HG03460 (cell line): ENCODE measurements around the gene FAM120B.
"Not testable (repeated sequence)": the region's sequence is repeated elsewhere in the genome, so short reads cannot be mapped to it uniquely, and the experiment has no call there.

ENCODE experiments used
- ATAC-seq: cut with Tn5 transposase; IDR thresholded peaks from one replicate; pipeline ENCODE4 v1.9.1; 2021; ENCODE audit not compliant: unreplicated experiment

Gene FAM120B, protein sequence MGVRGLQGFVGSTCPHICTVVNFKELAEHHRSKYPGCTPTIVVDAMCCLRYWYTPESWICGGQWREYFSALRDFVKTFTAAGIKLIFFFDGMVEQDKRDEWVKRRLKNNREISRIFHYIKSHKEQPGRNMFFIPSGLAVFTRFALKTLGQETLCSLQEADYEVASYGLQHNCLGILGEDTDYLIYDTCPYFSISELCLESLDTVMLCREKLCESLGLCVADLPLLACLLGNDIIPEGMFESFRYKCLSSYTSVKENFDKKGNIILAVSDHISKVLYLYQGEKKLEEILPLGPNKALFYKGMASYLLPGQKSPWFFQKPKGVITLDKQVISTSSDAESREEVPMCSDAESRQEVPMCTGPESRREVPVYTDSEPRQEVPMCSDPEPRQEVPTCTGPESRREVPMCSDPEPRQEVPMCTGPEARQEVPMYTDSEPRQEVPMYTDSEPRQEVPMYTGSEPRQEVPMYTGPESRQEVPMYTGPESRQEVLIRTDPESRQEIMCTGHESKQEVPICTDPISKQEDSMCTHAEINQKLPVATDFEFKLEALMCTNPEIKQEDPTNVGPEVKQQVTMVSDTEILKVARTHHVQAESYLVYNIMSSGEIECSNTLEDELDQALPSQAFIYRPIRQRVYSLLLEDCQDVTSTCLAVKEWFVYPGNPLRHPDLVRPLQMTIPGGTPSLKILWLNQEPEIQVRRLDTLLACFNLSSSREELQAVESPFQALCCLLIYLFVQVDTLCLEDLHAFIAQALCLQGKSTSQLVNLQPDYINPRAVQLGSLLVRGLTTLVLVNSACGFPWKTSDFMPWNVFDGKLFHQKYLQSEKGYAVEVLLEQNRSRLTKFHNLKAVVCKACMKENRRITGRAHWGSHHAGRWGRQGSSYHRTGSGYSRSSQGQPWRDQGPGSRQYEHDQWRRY

DNA sequence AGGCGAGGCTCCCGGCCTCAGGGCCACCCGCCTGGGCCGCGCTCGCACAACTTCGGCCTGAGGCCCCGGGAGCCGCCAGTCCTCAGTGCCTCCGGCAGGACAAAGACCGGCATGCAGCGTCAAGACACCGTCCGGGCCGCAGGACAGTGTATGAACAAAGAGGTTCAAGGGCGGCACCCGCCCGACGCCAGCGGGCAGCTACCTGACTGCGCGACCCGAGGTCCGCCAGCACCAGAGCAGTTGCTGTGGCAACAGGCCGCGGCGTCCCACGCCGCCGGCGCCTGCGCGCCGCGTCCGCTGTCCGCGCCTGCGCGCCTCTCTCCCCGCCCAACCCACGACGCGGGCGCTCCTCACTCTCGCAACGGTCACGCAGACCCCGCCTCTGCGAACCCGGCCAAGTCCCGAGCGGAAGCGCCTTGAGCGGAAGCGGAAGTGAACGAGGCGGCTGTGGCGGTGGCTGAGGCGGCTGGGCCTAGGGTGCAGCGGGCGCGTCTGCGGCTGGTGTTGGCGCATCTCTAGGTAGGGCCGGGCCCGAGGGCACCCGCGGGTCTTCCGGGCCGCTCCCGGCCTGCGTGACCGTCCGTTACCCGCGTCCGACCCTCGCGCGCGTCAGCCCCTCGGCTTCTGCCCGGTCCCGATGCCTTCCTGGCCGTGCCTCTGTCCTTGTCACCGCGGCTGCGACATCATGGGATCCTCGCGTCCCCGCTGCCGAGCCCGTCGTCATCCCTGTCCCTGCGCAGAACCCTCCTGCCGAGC lies at the start of gene FAM120B:
TSS of gene FAM120B (plus strand) at position 435 of the 756 bp plus-strand sequence. CDS start 10,633 bp downstream, outside the sequence.
- ATAC-seq, result peak; percentile 98

DNA sequence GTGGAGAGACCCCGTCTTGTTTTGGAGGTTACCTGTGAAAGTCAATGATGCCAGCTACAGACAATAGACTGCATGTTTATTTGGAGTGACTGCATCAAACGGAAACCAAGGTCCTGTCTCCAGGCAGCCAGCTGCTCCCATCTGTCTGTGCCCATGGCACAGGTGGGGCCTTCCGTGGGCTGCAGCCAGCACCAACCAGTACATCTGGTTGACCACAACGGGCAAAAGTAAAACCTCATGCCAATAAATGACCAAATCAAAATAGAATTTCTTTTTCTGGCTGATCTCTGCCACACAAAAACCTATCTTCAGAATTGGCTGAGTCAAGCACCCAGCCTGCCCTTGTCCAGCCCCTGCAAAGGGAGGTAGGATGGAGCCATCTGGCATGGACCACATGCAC lies 49.2 kb upstream of the FAM120B start:
- ATAC-seq, result no peak

DNA sequence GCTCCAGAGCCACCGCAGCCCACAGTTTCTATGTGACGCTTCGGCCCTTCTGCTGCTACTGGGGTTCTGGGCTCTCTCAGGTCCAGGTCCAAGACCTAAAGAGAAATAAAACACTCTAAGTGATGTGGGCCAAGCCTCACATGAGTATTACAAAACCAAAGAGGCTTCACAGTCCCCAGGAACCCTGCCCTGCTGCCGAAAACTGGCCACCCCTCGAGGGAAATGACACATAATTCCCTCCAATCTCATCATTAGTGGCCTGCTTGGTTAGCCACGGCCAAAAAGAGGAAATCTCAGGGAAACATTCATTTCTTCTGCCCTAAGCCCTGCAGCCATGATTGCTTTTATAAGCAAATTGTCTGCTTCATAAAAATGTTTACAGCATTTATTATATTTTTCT lies 48.2 kb upstream of the FAM120B start:
- no peak for ATAC-seq

DNA sequence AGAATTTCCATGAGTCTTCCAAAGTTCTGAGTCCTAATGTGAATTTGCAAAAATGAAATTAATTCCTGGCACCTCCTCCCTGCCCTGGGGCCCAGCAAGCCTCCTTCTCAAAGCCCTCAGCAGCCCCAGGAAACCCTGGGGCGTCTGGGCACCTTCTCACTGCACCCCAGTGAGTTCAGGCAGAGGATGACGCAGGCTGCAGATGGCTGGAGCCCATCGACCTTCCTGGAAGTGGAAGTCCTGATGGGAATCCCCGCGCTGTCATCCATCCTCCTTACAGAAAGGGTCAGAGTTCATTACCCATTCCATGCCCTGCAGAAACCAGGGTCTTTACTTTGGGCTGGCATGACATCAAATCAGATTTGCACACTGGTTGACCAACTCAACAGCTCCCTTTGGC lies 47.3 kb upstream of the FAM120B start:
- no peak for ATAC-seq

DNA sequence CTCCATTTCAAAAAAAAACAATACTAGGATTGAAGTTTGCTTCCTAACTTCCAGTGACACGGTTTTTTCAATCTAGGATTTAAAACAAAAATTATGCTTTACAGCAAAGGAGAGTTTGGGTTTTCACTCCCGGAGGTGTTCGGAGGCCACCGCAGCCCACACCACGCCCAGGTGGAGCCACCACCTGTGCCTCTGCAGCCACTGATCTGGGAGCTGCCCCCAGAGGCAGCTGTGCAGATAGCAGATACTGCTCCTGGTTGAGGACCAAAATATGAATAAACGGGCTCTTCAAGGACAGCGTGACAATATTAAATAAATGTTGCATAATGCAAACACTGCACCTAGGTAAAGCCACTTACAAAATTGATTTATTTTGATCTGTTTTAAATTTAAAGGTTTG lies 45.9 kb upstream of the FAM120B start:
- ATAC-seq, result no peak

DNA sequence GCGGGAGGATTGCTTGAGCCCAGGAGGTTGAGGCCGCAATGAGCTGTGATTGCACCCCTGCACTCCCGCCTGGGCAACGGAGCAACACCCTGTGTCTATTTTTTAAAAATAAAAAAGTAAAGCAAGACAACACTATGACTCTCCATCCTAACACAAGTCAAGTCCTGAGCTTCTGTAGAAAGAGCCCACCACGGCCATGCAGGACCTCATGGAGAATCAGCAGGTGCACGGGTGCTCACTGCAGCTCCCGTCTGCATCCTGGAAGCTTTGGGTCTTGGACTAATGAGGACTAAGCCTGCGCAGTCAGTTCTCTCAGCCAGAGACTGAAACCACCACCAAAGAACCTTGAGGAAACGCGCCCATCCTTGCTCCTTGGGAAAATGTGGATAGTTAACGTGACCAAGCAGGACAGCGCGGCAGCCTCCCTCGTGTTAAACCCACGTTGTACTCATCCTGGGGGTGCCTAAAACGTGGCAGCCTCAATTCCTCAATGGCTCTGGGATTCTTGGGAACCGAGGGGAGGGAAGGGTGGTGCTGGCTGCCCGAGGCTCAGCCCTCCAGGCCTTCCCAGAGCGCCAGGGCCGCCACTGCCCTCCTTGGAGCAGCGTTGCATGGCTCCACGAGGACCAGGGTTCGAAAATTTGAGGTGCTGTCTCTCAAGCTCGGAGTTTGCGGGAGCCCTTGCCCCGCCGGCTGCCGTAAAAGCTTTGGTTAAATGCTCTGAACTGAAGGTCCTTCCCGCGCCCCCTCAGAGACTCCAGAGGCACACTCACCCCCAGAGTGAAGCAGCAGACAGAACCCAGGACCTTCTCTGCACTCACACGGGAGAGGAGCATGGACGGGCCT lies 44.7 kb upstream of the FAM120B start:
- no peak for ATAC-seq

DNA sequence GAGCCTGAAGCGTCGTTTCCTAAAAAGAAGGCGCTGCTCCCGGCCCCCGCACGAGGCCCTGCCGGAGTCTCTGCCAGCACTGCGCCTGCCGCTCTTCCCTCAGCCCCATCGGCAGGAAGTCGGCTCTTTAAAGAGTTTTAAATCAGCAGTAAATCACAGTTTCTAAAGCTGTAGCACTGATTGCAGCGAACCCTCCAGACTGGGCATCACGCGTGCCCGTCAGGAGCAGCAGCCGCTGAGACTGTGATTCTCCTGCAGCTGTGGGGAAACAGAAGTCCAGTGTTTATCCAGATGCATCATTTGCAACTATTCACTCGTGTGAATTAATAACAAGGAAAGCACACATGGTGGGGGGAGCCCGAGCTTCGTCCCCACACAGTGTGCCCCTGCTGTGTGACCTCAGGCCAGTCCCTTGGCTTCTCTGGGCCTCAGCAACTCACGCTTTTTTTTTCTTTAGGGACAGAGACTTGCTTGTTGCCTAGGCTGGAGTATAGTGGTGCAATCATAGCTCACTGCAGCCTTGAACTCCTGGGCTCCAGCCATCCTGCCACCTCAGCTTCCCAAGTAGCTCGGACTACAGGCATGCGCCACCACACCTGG lies 44.0 kb upstream of the FAM120B start:
- ATAC-seq, result no peak

DNA sequence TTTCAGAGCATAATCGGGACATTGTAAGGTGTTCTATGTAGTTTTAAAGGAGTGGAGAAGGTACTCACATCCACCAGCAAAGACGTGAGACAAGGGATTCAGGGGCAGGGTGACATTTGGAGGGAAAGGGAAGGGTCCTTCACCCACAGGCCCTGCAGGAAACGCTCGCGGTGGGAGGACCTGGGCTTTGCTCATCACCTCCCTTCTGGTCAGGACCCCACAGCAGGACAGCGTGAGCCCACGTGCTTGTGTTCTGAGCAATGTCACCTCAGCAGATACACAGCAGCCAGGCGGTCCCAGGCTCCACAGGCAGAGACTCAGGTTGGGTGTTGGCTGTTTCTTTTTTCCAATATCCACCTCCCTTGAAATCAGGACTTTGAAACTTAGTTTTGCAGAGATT lies 43.1 kb upstream of the FAM120B start:
- no peak for ATAC-seq

DNA sequence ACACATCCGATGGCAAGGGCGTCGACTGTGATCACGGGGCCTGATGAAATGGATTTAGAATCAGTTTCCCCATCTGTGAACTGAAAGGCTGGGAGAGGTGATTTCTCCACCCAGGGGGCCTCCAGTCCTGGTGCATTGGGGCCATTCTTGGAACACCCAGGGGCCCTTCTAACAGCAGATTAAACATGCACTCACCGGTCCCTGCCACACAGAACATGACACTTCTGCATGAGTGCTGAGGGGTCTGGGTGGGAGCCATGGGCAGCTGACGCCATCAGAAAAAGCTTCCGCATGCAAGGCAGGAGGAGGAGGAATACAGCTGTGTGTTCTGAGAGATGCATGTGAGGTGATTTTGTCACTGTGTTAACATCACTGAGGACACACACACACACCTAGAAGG lies 42.5 kb upstream of the FAM120B start:
- no peak for ATAC-seq

DNA sequence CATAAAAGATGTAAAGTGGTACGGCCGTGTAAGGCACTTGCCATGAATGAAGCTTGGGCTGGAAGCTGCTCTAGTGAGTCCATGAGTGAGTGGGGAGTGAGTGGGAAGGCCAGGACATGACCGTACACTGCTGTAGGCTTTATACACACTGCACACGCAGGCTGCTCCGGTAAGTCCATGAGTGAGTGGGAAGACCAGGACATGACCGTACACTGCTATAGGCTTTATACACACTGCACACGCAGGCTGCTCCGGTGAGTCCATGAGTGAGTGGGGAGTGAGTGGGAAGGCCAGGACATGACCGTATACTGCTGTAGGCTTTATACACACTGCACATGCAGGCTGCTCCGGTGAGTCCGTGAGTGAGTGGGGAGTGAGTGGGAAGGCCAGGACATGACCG lies 41.9 kb upstream of the FAM120B start:
- not testable (repeated sequence) for ATAC-seq

DNA sequence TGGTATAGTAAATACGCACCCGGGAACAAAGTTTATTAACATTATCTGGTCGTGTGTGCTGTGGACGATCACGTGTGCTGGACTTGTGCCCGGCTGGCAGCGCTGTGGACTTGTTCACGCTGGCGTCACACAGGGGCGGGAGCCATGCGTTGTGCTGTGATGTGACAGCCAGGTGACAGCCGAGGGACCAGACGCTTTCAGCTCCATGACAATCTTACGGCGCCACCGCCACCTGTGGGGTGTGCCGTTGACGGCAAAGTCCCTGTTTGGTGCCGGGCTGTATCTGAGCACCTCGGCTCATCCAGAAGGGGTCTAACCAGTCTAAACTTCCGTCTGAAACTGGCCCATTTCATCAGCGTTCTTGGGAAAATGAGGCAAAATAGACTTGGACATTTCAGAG lies 40.9 kb upstream of the FAM120B start:
- ATAC-seq, result no peak

DNA sequence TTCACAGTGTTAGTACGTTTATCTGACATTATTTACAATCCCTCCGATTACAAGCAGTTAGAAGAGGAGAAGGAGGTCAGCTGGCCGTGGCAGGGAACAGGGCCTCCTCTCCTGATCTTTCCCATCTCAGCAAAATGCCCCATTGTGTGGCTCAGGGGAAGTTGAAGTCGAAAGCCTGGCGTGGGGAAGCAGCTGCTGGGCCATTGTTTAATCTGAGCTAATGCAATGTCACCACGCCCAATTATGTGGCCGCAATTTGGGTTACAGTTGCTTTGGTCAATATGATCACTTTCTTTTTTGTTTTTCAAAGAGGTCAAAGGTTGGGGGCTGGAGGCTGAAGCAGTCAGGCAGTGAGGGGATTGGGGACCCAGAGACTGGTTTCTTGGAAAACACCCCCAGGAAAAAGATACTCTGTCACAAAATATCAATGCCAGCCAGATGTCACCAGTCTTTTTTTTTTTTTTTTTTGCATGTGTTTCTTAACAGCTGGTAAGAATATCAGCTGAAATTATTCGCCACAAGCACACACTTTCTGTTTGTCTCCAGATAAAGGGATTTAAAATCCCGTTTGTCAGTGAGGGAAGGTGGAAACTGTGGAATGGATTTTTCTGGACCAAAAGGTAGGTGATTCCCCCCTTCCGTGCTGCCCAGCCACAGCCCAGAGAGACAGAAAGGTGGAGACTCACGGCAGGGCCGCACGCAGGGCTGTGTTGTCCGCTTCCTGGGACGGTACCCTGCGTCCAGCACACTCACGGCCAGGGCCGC lies 40.3 kb upstream of the FAM120B start:
- ATAC-seq, result no peak

DNA sequence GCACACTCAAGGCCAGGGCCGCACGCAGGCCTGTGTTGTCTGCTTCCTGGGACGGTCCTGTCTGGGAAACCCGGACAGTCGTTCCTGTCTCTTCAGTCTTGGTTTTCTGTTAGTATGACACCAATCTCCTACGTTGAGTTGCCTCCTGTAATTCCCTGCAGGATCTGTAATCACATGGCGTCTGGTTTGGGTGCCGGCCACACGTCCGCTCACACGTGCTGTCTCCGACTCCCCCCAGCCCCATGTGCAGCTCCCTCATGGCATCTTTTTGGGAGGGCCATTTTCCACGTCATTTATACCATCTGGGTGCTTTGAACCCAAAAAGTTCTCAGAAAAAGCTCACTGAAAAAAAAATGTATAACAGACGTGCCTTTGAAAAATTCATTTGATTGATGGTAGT lies 38.9 kb upstream of the FAM120B start:
- ATAC-seq, result no peak

DNA sequence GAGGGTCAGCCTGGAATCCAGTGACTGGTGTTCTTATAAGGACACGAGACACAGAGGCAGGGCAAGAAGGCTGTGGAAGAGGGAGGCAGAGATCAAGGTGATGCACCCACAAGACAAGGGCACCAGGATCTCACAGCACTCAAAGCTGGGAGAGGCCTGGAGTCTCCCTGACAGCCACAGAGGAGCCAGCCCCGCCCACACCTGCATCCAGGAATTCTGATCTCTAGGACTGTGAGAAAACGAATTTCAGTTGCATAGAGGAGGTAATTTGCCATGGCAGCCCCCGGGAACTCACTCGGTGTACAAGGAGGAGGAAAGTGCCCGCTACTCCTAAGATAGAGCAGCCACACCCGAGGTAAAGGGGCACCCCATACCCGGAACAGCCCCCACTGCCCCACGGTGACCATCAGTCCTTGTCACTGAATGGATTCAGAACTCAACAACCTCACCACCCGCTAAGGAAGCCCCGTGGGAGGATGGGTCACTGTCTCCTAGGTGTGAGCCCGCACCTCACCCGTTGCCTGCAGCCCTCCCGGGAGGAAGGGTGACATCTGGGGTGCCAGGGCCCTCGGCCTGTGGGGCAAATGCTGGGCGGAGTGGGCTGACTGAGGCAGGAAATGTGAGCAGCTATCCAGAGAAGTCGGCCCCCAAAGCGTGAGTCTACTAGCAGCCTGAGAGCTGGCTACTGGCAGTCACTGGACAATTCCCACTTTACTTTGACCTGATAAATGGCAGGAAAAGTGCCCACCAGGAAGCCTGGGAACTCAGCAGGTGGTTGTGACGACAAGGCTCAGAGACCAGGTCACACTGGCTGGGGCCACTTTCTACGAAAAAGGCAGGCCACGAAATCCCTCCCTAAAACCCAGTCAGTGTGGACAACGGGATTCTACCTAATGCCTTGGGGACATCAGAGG lies 38.1 kb upstream of the FAM120B start:
- ATAC-seq, result no peak

DNA sequence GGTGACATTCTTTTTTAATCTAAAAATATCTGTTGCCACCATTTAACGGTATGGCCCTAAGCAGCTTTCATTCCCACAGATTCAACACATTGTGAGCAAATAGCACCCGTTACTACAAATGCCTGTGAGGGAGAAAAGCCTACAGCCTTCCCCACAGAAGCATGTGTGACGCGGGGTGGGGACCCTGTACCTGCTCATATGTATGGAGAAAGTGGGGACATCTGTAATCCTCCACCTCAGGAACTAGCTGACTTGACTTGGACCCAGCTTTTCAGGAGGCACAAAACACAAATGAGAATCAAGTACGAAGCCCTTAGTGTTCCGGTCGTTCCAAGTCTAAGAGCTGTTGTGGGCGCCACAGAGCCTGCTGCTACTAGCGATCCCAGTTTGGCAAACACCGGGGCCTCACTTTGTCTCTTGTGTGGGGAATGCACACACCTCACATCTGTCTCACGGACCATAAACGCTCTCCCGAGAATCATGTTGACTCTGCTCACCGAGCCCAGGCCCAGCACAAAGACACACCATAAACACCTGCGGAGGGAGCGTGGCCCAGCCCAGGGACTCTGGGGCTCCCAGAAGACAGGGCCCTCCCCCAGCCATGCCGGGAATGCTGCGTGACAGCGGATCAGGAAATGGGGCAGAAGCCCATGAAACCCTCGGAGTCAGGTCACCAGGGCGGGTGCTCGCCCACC lies 37.3 kb upstream of the FAM120B start:
- no peak for ATAC-seq

DNA sequence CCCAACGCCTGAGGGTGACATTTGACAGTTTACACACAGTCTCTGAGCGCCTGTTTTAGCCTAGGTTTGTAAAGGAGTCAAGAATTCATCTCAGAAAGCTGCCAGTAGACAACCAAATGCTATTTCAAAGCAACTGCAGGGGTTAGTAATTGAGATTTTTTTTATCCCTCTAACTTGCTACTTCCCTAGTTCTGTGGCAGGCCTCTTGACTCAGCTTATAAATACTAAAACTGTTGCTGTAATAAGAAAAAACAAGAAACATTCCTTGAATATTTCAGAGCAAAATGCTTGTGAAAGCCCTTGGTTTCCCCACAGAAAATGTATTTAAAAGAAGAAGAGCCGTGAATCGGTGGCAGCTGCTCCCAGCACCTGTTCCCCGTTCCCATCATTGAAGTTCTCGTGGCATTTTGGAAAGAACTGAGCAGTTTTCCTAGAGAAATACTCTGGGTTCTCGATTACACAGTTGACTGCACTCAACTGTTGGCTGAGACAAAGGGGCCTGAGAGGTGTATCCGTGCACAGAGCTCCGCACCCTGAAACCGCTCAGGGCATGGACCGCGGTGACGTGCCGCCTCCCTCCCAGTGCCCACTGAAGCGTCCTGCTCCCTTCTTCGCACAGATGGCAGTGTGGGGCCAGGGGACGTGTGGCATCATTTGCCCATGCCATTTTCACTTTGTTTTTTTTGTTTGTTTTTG lies 36.6 kb upstream of the FAM120B start:
- ATAC-seq, result no peak

DNA sequence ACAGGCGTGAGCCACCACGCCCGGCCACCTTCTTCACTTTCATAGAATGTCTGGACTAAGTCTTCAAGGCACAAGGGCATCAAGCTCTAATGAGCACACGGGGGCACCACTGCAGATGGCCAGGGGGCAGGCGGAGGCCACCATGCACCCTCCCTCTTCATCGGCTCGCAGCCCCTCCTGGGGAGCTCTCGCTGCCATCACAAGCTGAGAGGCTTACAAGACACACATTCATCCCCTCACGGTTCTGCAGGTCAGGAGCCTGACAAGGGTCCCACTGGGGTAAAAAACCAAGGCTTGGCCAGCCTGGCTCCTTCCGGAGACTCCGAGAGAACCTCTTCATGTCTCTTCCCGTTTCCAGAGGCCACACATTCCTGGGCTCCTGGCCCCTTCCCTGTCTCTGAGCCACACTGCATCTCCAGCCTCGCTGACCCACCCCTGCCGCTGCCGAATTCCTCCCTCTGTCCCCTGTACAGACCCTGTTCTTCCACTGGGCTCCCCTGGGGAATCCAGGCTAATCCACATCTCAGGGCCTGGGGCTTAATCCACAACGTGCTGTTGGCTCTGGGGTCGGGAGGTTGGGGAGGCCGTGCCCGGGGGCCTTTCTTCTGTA lies 35.5 kb upstream of the FAM120B start:
- ATAC-seq, result no peak
